Stimulated activated naive CD4-positive, alpha-beta T cell (primary cell): Measurements from ENCODE around the gene CREB5.

Experiments
- DNase-seq, 6 experiments: peaks; one replicate each; lab custom pipeline; 2025; lab: John Stamatoyannopoulos, UW

CREB5 gene

GRCh38 chr7:28856656-28857055 lies 444.3 kb downstream of the CREB5 start:
- no peak for DNase-seq

DNA sequence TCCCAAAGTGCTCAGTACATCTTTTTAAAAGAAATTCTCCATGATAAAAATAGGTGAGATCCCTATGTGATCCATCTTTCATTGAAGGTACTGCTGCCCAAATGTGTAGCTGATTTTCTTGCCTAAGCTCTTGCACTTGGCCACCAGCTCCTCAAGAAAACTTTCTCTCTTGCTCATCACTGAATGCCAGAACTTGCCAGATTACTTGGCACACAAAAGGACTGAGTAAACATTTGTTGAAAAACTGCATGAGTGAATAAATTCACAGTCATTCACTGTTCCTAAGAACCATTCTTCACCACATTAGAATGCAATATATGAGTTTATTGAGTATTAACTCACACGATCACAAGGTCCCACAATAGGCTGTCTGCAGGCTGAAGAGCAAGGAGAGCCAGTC lies 445.9 kb downstream of the CREB5 start:
- no peak for DNase-seq

DNA sequence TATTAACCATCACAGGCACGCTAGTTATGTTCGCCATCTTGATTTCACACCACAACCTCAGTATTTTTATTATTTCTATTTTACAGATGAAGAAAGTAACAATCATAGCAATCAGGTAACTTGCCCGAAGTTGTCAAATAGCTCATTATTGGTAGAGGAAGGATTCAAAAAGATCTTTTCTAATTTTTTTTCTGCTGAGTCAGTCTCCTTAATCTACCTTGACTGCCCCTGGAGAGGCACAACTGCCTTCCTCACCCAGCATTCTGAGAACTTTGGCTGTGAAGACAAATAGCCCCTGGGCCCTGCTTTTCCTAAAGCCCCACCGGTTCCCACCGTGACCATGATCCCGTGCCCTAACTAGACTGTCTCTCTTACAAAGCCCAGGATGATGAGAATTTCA lies 446.6 kb downstream of the CREB5 start:
- DNase-seq: no peak

DNA sequence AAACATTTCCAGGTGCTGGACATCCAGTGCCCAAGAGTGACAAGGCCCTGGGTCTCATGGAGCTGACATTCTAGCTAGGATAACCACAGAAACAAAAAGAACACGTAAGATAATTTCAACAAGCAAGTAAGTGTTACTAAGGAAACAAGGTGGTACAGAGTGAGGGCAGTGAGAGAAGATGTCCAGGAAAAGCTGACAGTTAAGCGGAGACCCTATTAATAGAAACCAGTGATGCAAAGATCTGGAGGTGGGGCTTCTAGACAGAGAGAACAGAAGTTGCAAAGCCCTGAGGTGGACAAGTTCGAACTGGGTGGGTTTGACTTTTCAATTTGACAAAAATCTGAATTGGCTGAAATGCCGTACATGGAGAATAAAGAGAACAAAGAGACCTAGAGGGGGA lies 449.5 kb downstream of the CREB5 start:
- no peak for DNase-seq

GRCh38 chr7:28862595-28863272 lies 450.4 kb downstream of the CREB5 start:
- no peak for DNase-seq

DNA sequence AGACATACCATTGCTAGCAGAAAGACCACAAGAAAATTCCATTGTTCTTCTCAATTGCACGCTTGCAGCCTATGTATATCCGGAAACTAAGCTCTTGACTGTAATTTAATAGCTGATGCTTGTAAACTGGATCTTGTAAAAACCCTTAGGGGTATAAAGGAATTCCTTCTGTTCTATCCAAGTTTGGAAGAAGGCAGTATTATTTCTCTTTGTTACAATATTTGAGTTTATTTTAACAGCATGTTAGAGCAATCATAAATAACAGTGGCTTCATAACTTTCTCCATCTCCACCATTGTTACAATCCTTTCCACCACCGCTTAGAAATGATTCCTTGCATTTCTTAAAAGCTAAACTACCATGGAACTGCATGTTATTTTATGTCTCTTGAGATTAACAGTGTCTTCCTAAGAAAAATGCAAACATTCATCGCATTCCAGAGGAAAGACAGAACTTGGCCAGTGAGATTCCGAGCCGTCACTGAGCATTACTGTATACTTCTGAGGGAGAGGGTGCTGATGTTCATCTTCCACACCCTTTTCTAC lies 453.4 kb downstream of the CREB5 start:
- no peak for DNase-seq

DNA sequence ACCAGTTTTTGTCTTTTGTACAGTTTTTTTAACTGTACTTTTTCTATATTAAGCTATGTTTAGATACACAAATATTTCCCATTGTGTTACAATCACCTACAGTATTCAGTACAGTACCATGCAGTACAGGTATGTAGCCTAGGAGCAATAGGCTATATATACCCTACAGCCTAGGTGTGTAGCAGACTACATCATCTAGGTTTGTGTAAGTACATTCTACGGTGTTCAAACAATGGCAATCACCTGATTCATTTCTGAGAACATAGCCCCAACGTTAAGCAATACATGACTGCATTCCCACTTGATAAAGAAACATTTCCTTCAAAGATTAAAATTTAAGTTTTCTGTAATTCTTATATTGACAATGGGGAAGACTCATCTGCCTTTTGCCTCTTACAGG lies 456.4 kb downstream of the CREB5 start:
- DNase-seq: no peak

DNA sequence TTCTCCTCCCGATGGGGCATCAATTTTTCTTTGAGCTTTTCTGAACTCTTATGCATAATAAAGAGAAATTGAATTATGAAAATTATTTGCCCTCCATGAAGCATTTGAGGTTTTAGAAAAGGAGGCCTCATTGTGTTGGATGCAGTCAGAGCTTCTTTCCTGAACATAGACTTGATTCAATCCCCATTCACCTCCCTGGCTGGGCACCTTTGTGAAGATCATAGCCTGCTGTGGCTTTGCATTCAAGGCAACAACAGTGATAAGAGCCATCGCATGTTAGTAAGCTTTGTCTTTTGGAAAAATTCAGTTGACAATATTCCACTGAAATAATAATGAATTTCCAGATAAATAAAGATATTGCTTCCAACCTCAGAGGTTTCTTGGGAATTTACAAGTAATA lies 458.8 kb downstream of the CREB5 start:
- DNase-seq: no peak

DNA sequence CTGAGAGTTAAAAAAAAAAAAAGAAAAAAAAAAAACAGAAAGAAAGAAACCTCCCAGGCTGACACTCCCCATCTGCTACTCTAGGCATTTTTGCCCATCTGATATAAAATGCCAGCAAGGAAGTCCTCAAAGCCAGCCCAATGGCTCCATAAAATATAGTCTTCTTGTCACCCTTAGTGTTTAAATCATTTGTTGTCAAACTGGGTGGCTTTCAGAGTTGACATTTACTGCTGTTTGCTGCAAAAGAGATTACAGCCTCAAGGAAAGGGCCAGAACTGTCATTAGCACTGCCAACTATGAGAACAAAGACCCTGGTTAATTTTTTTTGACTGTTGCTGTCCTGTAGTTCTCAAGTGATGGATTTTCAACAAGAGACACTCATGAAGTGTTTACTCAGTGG lies 459.3 kb downstream of the CREB5 start:
- no peak for DNase-seq

GRCh38 chr7:28872226-28872625 lies 459.9 kb downstream of the CREB5 start:
- DNase-seq: no peak

DNA sequence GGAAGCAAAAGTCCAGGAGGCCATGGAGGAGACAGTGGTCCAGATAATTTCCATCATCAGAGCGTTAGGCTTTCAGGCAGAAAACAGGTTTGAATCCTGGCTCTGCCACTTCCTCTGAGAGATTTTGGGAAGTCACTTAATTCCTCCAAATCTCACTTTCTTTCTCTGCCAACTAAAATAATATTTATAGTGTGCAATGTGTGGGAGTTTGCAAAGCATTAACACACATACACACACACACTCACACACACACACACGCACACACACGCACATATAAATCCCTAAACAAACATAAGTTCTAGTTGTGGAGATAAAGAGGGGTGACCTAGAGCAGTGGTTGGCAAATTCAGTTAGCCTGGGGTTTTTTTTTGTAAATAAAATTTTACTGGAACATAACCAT lies 461.0 kb downstream of the CREB5 start:
- no peak for DNase-seq

DNA sequence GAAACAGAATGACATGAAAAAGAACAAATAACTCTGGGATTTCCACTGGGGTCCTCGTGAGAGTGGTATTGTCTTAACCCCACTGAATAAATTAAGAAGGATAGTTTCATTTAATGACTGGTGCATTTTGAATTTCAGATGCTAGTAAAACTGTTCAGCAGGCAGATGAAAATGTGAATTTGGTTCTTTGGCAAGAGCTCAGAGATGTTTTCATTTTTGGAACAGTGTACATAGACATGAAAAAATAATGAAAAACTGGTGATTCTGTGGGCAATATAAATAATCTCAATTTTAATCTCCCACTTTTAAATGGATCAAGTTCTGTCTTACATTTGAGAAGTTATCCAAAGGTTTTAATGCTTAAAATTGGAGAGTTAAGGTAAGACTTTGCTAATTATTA lies 461.7 kb downstream of the CREB5 start:
- no peak for DNase-seq
